Mammary epithelial cell (primary cell): ENCODE measurements around the gene SEC22A.

Experiments used
- EZH2 ChIP-seq: IDR thresholded peaks from 2 replicates; pipeline ENCODE4 v1.6.1; 2012; ENCODE audit warnings: low read length, inconsistent platforms, borderline replicate concordance
- TF ChIP-seq, protein P1 (sequence below), 2 donors: IDR thresholded peaks in 1 of 2; conservative IDR thresholded peaks in 1 of 2; 2 replicates each; pipeline ENCODE4 v1.5.1; 2011 to 2012; ENCODE audit warnings: inconsistent platforms in 2 of 2, low read length in 2 of 2, mild to moderate bottlenecking in 2 of 2, control low read depth in 1 of 2, low read depth in 1 of 2; ENCODE audit not compliant: insufficient read depth in 1 of 2; ENCODE audit errors: extremely low read depth in 1 of 2

DNA sequence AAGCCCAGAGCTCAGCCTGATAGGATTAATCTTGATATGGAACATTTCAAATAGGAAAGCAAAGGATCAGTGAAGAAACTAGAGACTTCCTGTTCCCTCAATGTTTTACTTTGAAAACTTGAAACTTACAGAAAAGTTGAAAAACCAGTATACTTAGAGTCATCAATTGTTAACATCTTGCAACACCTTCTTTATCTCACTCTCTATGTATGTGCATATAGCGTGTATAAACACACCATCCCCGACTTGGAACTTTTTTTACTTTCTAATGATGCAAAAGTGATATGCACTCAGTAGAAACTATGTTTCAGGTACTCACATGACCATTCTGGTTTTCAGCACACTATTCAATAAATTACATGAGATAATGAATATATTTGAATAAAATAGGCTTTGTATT lies 60.5 kb downstream of the SEC22A start:
- TF ChIP-seq, protein P1, sequence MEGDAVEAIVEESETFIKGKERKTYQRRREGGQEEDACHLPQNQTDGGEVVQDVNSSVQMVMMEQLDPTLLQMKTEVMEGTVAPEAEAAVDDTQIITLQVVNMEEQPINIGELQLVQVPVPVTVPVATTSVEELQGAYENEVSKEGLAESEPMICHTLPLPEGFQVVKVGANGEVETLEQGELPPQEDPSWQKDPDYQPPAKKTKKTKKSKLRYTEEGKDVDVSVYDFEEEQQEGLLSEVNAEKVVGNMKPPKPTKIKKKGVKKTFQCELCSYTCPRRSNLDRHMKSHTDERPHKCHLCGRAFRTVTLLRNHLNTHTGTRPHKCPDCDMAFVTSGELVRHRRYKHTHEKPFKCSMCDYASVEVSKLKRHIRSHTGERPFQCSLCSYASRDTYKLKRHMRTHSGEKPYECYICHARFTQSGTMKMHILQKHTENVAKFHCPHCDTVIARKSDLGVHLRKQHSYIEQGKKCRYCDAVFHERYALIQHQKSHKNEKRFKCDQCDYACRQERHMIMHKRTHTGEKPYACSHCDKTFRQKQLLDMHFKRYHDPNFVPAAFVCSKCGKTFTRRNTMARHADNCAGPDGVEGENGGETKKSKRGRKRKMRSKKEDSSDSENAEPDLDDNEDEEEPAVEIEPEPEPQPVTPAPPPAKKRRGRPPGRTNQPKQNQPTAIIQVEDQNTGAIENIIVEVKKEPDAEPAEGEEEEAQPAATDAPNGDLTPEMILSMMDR (conservative IDR thresholded peaks at IDR 0.05 in 1 of 2, IDR thresholded peaks at IDR 0.05 in 1 of 2; ENCODE audit: extremely low read depth in 1 of 2, insufficient read depth in 1 of 2, low read depth in 1 of 2, low read length in 2 of 2) = no peak
- TF ChIP-seq EZH2 = no peak
